Kasumi-1 (cell line): ENCODE measurements around the gene CCDC28A.
"Not testable (repeated sequence)": the region's sequence is repeated elsewhere in the genome, so short reads cannot be mapped to it uniquely, and the experiment has no call there.

ENCODE experiments used
- DNase-seq, 2 experiments: peaks; one replicate each; lab custom pipeline; 2025; lab: John Stamatoyannopoulos, UW

Gene CCDC28A

DNA sequence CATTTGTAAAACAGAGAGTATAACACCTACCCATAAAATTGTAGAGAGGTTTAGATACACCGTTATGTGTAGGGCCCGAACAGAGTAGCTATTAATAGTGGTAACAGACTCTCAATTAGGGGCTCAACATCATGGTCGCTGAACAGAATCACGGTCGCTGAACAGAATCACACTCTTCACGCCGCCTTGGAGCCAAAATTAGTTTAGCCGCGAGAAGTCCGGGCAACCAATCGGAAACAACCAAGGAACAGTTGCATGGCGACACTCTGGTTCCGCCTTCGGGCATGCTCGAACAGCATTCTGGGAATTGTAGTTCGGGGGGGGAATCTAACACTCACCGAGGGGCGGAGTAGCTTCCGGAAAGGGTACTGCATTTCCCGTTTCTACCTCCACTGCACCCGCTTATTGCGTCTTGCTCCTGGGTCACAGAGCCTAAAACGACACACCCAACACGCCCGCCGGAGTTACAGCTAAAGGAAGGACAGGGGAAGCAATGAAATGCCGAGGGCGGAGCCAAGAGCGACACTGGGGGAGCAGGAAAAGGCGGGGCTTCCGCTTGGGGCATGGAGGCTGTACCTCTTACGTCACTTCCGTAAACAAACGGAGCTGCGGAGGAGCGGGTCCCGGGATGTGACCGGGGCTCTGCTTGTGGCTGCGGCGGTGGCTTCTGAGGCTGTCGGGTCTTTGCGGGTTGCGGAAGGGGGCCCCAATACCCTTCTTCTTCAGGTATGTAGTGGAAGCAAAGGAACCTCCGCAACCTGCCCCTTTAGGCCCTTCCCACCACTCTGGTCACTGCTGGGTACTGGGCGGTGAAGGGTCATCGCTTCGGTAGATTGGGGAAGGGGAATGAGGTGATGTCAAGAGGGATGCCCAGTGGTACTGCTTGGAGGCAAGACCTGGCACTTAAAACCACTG, at the start of gene CCDC28A:
CCDC28A (plus strand) TSS at position 593 of the 915 bp plus-strand sequence. CDS start 2,352 bp downstream, outside the sequence.
- DNase-seq, result peak; percentile 96 to 97

GRCh38 chr6:138724015-138724414, 49.6 kb upstream of the CCDC28A start:
- DNase-seq, result peak; percentile 38 to 69

GRCh38 chr6:138726066-138726756, 47.4 kb upstream of the CCDC28A start:
- DNase-seq, result no peak

GRCh38 chr6:138726757-138727097, 46.8 kb upstream of the CCDC28A start:
- DNase-seq, result no peak

- DNase-seq, result no peak
Measured at GRCh38 chr6:138727182-138727581, 46.4 kb upstream of the CCDC28A start.

GRCh38 chr6:138728662-138729061, 44.9 kb upstream of the CCDC28A start:
- DNase-seq, result peak; percentile 91 to 93

DNA sequence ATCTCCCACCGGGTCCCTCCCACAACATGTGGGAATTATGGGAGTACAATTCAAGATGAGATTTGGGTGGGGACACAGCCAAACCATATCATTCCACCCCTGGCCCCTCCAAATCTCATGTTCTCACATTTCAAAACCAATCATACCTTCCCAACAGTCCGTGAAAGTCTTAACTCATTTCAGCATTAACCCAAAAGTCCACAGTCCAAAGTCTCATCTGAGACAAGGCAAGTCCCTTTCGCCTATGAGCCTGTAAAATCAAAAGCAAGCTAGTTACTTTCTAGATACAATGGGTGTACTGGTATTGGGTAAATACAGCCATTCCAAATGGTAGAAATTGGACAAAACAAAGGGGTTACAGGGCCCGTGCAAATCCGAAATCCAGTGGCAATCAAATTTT, 43.5 kb upstream of the CCDC28A start:
- not testable (repeated sequence) for DNase-seq

GRCh38 chr6:138734585-138734984, 39.0 kb upstream of the CCDC28A start:
- no peak for DNase-seq

DNA sequence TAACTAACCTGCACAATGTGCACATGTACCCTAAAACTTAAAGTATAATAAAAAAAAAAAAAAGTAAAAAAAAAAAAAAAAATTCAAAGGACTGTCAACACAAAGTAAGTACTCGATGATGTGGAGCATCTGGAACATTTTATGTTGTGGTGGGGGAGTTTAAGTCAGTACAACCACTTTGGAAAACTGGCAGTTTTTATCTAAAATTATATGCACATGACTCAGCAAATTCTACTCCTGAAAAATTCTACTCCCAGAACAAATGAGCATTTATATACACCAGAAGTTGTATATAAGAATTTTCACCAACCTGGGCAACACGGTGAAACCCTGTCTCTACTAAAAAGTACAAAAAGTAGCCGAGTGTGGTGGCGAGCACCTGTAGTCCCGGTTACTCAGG, 36.9 kb upstream of the CCDC28A start:
- DNase-seq, result no peak

- DNase-seq, result no peak
Measured at GRCh38 chr6:138752017-138752416, 21.6 kb upstream of the CCDC28A start.

GRCh38 chr6:138757136-138757535, 16.4 kb upstream of the CCDC28A start:
- no peak for DNase-seq

DNA sequence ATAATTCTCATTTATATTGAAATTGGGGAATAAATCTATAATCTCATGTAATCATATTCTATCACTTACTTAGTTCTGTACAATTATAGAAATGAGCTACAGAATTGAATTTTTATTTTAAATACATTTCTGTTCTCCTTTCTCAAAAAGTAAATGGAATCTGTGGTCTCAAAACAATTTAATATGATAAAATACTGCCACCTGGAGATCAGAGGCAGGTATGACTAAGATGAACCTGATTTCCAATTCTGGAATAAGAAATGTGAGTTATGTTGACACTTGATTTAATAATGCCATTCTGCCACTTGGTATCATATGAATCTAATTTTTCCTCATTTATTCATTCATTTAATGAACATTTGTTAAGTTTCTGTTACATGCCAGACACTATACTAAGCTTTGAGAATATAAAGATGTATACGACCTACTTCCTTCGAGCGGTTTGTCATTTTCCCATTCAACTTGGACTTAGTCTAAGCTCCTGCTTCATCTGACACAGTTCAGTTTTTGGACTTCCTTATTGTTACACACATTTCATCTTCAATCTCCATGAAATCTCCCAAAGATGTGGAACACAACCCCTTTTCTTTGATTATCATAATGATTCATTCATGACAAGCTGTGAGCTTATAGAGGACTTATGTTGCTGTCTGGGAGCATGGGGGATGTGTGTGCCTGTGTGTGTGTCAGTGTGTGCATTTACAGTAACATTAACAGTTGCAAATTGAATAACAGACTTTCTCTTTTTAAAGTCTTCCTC, 7.5 kb upstream of the CCDC28A start:
- peak; percentile 65 to 68 for DNase-seq

DNA sequence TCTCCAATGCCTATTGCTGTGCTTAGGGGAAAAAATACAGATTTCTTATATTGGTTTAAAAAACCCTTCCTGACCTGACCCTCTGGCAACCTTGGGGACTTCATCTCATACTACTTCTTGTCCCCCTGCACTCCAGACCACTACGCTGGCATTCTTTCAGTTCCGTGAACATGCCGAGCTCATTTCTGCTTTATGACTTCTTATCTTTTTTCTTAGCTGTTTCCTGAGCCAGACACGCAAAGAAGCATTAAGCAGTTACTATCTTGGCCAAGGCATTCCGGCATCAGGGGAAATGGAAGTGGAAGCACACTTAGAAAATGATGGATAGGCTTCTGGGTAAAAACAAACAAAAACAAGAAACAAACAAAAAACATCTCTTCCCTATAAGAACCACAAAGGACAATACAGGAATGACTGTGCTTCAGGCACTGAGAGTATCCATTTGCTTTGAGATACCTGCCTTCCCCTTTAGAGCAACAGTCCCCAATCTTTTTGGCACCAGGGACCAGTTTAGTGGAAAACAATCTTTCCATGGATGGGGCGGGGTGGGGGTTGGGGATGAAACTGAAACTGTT, 4.4 kb upstream of the CCDC28A start:
- no peak for DNase-seq

DNA sequence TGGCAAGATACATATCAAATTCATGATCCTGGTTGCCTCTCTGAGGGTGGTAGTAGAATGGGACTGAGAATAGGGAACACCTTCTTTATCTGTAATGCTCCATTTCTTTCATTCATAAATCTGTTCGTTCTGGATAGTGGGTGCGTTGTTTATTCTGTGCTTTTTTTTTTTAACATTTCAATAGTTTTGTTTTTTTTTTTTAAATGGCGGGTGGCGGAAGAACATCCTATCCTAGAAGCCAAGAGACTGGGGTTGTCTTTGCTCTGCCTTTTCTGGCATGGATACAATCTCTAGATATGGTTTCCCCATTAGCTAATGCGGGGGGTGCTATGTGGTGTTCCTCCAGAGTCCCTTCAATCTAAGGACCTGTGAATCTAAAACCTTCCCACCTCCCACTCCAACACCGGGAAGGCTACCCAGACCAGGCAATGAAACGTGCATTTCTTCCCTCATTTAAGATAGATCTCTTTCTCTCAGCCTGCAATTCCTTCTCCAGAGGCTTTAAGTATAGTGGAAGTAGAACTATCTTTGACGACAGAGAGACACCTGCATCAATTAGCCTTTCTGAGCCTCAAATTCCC, 883 bp upstream of the CCDC28A start:
- DNase-seq, result no peak

- no peak for DNase-seq
Measured at GRCh38 chr6:138774370-138774769, 801 bp downstream of the CCDC28A start.

DNA sequence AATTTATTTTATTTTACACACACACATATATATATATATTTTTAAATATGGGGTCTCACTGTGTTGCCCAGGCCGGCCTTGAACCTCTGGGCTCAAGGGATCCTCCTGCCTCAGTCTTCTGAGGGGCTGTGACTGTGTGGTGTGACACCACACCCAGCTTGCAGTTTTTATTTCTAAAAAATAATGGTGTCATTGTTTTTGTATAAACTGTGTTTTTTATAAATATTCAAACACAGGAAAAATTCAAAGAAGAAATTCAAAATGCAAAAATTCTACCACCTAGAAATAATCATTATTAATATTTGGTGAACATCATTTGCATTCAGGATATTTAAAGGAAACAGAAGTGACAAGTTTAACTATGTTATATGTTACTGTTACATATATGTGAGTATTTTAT, 3.1 kb downstream of the CCDC28A start:
- no peak for DNase-seq

- no peak for DNase-seq
Measured at GRCh38 chr6:138778331-138778730, 4.8 kb downstream of the CCDC28A start.

- no peak for DNase-seq
Measured at GRCh38 chr6:138782243-138782642, 8.7 kb downstream of the CCDC28A start.

- no peak for DNase-seq
Measured at GRCh38 chr6:138785079-138785478, 11.5 kb downstream of the CCDC28A start.

- no peak for DNase-seq
Measured at GRCh38 chr6:138785980-138786379, 12.4 kb downstream of the CCDC28A start.

GRCh38 chr6:138787138-138787537, 13.6 kb downstream of the CCDC28A start:
- no peak for DNase-seq
